KMS-11 (cell line): Measurements from ENCODE around the gene XPC.

Source experiments
- H2AFZ ChIP-seq: fragments of 200-600 bp; sonication (generic); 2 replicates; pipeline ENCODE4 v1.6.1; 2016; ENCODE audit warnings: antibody characterized with exemption, mixed run types, low read depth
- H3K27ac ChIP-seq: fragments of 200-600 bp; sonication (generic); 2 replicates; pipeline ENCODE4 v1.6.1; 2016; ENCODE audit warnings: mild to moderate bottlenecking, mixed run types
- H3K27me3 ChIP-seq: fragments of 200-600 bp; sonication (generic); 2 replicates; pipeline ENCODE4 v1.6.1; 2017; ENCODE audit warnings: mild to moderate bottlenecking, low read depth, mixed run types, moderate library complexity; ENCODE audit not compliant: insufficient read depth
- H3K36me3 ChIP-seq: fragments of 200-600 bp; sonication (generic); 2 replicates; pipeline ENCODE4 v1.6.1; 2017; ENCODE audit warnings: mild to moderate bottlenecking, mixed run types; ENCODE audit not compliant: insufficient read depth
- H3K4me1 ChIP-seq: fragments of 200-600 bp; sonication (generic); 2 replicates; pipeline ENCODE4 v1.6.1; 2016; ENCODE audit warnings: mild to moderate bottlenecking, low read depth, mixed run types; ENCODE audit not compliant: poor library complexity, severe bottlenecking
- H3K4me2 ChIP-seq: fragments of 200-600 bp; sonication (generic); 2 replicates; pipeline ENCODE4 v1.7.0; 2016; ENCODE audit warnings: mild to moderate bottlenecking, mixed run types
- H3K4me3 ChIP-seq: fragments of 200-600 bp; sonication (generic); IDR thresholded peaks from 2 replicates; pipeline ENCODE4 v1.6.1; 2017; ENCODE audit warnings: low read depth, low read length, mixed read lengths; ENCODE audit not compliant: insufficient read depth
- H3K79me2 ChIP-seq: fragments of 200-600 bp; sonication (generic); 2 replicates; pipeline ENCODE4 v1.6.1; 2016; ENCODE audit warnings: low read depth, mixed run types; ENCODE audit not compliant: insufficient read depth
- H3K9ac ChIP-seq: fragments of 200-600 bp; sonication (generic); 2 replicates; pipeline ENCODE4 v1.6.1; 2016; ENCODE audit warnings: mild to moderate bottlenecking, mixed run types
- H4K20me1 ChIP-seq: fragments of 200-600 bp; sonication (generic); 2 replicates; pipeline ENCODE4 v1.6.1; 2016; ENCODE audit warnings: mild to moderate bottlenecking, mixed run types; ENCODE audit not compliant: insufficient read depth
- CTCF ChIP-seq: fragments of 200-600 bp; sonication (generic); conservative IDR thresholded peaks from 2 replicates; pipeline ENCODE4 v1.6.1; 2017; ENCODE audit warnings: low read depth, mild to moderate bottlenecking, antibody characterized with exemption, low read length, moderate library complexity, mixed read lengths

Gene XPC

GRCh38 chr3:14161282-14161681 lies 17.1 kb downstream of the XPC start:
- TF ChIP-seq CTCF, result no peak
- H3K9ac ChIP-seq, result no peak overlapping the region
- no peaks in the 10 kb centered on the region for H4K20me1 ChIP-seq
- H3K4me3 ChIP-seq, result no peak overlapping the region
- H3K27ac ChIP-seq, result no peak overlapping the region
- H2AFZ ChIP-seq, result no peak overlapping the region
- no peaks in the 10 kb centered on the region for H3K79me2 ChIP-seq
- no peak overlapping the region for H3K4me2 ChIP-seq
- H3K27me3 ChIP-seq, result no peaks in the 10 kb centered on the region
- no peaks in the 10 kb centered on the region for H3K4me1 ChIP-seq
- no peaks in the 10 kb centered on the region for H3K36me3 ChIP-seq

- H2AFZ ChIP-seq, result no peak overlapping the region
- H3K79me2 ChIP-seq, result no peaks in the 10 kb centered on the region
- H3K27me3 ChIP-seq, result no peaks in the 10 kb centered on the region
- no peaks in the 10 kb centered on the region for H3K4me1 ChIP-seq
- H3K9ac ChIP-seq, result no peak overlapping the region
- no peak for TF ChIP-seq CTCF
- H3K36me3 ChIP-seq, result no peaks in the 10 kb centered on the region
- H3K4me2 ChIP-seq, result no peak overlapping the region
- no peaks in the 10 kb centered on the region for H4K20me1 ChIP-seq
- H3K4me3 ChIP-seq, result no peak overlapping the region
- H3K27ac ChIP-seq, result no peak overlapping the region
These were observed 19.0 kb downstream of the XPC start for GRCh38 chr3:14159426-14159825.

- no peak for TF ChIP-seq CTCF
- Histone ChIP-seq H3K36me3 (no peaks in the 10 kb centered on the region), H3K79me2 (no peaks in the 10 kb centered on the region)
These were observed 20.0 kb downstream of the XPC start for GRCh38 chr3:14158370-14158769.

GRCh38 chr3:14157951-14158350 lies 20.4 kb downstream of the XPC start:
- Histone ChIP-seq H4K20me1 (no peaks in the 10 kb centered on the region), H3K27ac (no peak overlapping the region), H3K4me1 (no peaks in the 10 kb centered on the region), H3K79me2 (no peaks in the 10 kb centered on the region), H3K27me3 (no peaks in the 10 kb centered on the region), H3K9ac (no peak overlapping the region), H3K4me2 (no peak overlapping the region), H3K4me3 (no peak overlapping the region), H3K36me3 (no peaks in the 10 kb centered on the region), H2AFZ (no peak overlapping the region)
- no peak for TF ChIP-seq CTCF

More at GRCh38 chr3:14158370-14158769, 20.0 kb downstream of the XPC start:
- Histone ChIP-seq H3K9ac (no peak overlapping the region), H3K27ac (no peak overlapping the region), H3K4me3 (no peak overlapping the region), H3K4me1 (no peaks in the 10 kb centered on the region), H3K4me2 (no peak overlapping the region), H3K27me3 (no peaks in the 10 kb centered on the region), H4K20me1 (no peaks in the 10 kb centered on the region), H2AFZ (no peak overlapping the region)
